Skeletal muscle tissue (tissue), 5 donors: ENCODE results near the gene RBM23. TPM values are rescaled to one million over a fixed set of nuclear protein-coding genes. Genes with fewer than 3 reads are reported as not detected.

ENCODE experiments used
- H3K27ac ChIP-seq: one replicate; pipeline ENCODE4 v1.7.0; 2013; ENCODE audit warnings: mild to moderate bottlenecking, low read depth, low read length, inconsistent platforms
- H3K27me3 ChIP-seq, 3 donors: one replicate each; pipeline ENCODE4 v1.7.0; 2013; ENCODE audit warnings: low read length in 3 of 3; ENCODE audit not compliant: control insufficient read depth in 3 of 3, insufficient read depth in 3 of 3
- H3K36me3 ChIP-seq, 3 donors: one replicate each; pipeline ENCODE4 v1.7.0; 2013; ENCODE audit warnings: low read length in 3 of 3; ENCODE audit not compliant: control insufficient read depth in 3 of 3, insufficient read depth in 3 of 3
- H3K4me1 ChIP-seq, 3 donors: one replicate each; pipeline ENCODE4 v1.7.0; 2013; ENCODE audit warnings: low read length in 3 of 3, mild to moderate bottlenecking in 3 of 3; ENCODE audit not compliant: control insufficient read depth in 3 of 3, insufficient read depth in 3 of 3
- H3K4me3 ChIP-seq, 3 donors: one replicate each; pipeline ENCODE4 v1.7.0; 2013; ENCODE audit warnings: low read length in 3 of 3
- H3K9ac ChIP-seq, 3 donors: one replicate each; pipeline ENCODE4 v1.7.0; 2013; ENCODE audit warnings: low read length in 3 of 3, mild to moderate bottlenecking in 3 of 3, moderate library complexity in 2 of 3, low read depth in 1 of 3
- H3K9me3 ChIP-seq, 3 donors: one replicate each; pipeline ENCODE4 v1.7.0; 2013; ENCODE audit warnings: low read length in 3 of 3; ENCODE audit not compliant: control insufficient read depth in 3 of 3
- small RNA-seq: library from RNA; depleted of rRNA; stranded (forward); fragments of <200 nt; gene quantifications from one replicate; pipeline ENCODE3, GENCODE V24; 2014
- total RNA-seq: library from RNA; depleted of rRNA; stranded (reverse); fragments of >200 nt; gene quantifications from one replicate; pipeline ENCODE4 v1.2.3, GENCODE V29; 2014
- donor health status: Osteomylitis.

The RBM23 gene
- total RNA-seq, 1 donor from 2014 or later, result 66.8 TPM

GRCh38 chr14:22846811-22847307 is 72.1 kb downstream of the RBM23 start:
- Histone ChIP-seq H3K9me3 (no peaks in the 10 kb centered on the region), H3K27me3 (no peaks in the 10 kb centered on the region), H3K4me3 (no peak overlapping the region), H3K36me3 (peaks cover 13 to 29% (median 16%) of the 10 kb centered on the region in 3 donors), H3K4me1 (peaks cover 48 to 58% (median 54%) of the 10 kb centered on the region in 3 donors), H3K9ac (peak overlapping the region in 1 of 3 donors; percentile 45), H3K27ac (peak overlapping the region; percentile 25)

DNA sequence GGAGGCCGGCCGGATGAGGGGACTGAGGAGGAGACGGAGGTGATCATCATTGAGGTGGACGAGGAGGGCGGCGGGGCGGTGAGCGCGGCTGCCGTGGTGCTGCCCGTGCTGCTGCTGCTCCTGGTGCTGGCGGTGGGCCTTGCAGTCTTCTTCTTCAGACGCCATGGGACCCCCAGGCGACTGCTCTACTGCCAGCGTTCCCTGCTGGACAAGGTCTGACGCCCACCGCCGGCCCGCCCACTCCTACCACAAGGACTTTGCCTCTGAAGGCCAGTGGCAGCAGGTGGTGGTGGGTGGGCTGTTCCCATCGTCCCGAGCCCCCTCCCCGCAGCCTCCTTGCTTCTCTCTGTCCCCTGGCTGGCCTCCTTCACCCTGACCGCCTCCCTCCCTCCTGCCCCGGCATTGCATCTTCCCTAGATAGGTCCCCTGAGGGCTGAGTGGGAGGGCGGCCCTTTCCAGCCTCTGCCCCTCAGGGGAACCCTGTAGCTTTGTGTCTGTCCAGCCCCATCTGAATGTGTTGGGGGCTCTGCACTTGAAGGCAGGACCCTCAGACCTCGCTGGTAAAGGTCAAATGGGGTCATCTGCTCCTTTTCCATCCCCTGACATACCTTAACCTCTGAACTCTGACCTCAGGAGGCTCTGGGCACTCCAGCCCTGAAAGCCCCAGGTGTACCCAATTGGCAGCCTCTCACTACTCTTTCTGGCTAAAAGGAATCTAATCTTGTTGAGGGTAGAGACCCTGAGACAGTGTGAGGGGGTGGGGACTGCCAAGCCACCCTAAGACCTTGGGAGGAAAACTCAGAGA is 72.9 kb downstream of the RBM23 start:
- Histone ChIP-seq H3K9ac (peak overlapping the region in 1 of 3 donors; percentile 45), H3K27ac (peak overlapping the region; percentile 25), H3K27me3 (no peaks in the 10 kb centered on the region), H3K4me1 (peaks cover 45 to 50% (median 46%) of the 10 kb centered on the region in 3 donors), H3K4me3 (no peak overlapping the region), H3K36me3 (peaks cover 14 to 37% (median 20%) of the 10 kb centered on the region in 3 donors), H3K9me3 (no peaks in the 10 kb centered on the region)

DNA sequence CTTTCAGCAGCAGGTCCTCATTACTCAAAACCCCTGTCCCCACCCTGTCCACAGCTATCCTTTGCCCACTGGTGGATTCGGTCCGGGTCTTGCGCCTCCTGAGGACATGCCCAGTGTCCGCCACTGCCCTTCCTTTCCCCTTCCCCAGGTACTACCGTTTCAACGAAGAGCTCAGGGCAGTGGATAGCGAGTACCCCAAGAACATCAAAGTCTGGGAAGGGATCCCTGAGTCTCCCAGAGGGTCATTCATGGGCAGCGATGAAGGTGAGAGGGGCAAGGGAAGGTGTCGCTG is 73.9 kb downstream of the RBM23 start:
- Histone ChIP-seq H3K4me1 (peaks cover 36 to 40% (median 38%) of the 10 kb centered on the region in 3 donors), H3K9me3 (no peaks in the 10 kb centered on the region), H3K9ac (no peak overlapping the region), H3K27me3 (no peaks in the 10 kb centered on the region), H3K4me3 (no peak overlapping the region), H3K36me3 (peaks cover 14 to 37% (median 20%) of the 10 kb centered on the region in 3 donors), H3K27ac (no peak overlapping the region)

DNA sequence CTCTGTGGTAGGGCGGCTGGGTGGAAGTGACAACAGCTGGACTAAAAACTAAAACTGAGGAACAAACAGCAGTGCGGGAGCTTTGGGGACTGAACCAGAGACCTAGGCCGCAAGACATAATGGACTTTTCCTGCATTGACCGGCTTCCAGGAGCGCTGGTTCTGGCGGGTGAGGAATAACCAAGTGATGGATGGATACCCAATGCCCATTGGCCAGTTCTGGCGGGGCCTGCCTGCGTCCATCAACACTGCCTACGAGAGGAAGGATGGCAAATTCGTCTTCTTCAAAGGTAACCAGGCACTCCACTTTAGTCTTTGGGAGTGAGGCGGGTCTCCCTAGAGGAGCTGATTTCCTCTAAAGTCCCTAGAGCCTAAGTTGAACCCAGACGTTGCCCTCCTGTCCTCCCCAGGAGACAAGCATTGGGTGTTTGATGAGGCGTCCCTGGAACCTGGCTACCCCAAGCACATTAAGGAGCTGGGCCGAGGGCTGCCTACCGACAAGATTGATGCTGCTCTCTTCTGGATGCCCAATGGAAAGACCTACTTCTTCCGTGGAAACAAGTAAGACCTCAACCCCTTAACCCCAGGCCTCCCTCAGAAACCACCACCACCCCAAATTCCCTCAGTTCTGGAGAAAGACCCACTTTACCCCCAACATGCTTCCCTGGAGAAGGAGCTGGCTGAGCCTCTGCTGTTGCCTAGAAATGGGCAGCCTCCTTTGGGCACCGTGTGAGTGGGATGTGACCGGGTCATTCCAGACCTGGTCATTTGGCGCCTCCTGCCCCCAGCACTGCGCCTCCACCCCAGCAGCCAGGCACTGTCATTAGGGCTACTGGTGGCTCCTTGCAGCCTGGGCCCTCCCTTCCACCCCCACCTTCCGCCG is 74.5 kb downstream of the RBM23 start:
- Histone ChIP-seq H3K9me3 (no peaks in the 10 kb centered on the region), H3K36me3 (peaks cover 14 to 37% (median 22%) of the 10 kb centered on the region in 3 donors), H3K27me3 (no peaks in the 10 kb centered on the region), H3K9ac (no peak overlapping the region), H3K4me3 (no peak overlapping the region), H3K4me1 (peaks cover 32 to 36% (median 35%) of the 10 kb centered on the region in 3 donors), H3K27ac (no peak overlapping the region)

Small RNA genes lying within 50 kb of the gene (small RNA-seq; reads per million reads assigned to genes)
- gene RF00019, result not detected

Other genes with a start within 250 kb of the RBM23 start
- 79.9 TPM for gene OXA1L, start 152.5 kb downstream of the RBM23 start, total RNA-seq
- gene SLC7A7, start 103.7 kb downstream of the RBM23 start, total RNA-seq, result 15.1 TPM
- 16.7 TPM for gene MRPL52, start 89.3 kb downstream of the RBM23 start, total RNA-seq
- gene MMP14, start 82.6 kb downstream of the RBM23 start, total RNA-seq, result 96.0 TPM
- 11.0 TPM for gene LRP10, start 47.4 kb downstream of the RBM23 start, total RNA-seq
- gene REM2, start 35.9 kb downstream of the RBM23 start, total RNA-seq, result under 0.01 TPM
- gene PRMT5, start 10.2 kb upstream of the RBM23 start, total RNA-seq, result 60.0 TPM
- 53.2 TPM for gene HAUS4, start 37.9 kb upstream of the RBM23 start, total RNA-seq
- 77.8 TPM for gene AJUBA, start 63.4 kb upstream of the RBM23 start, total RNA-seq
- gene C14orf93, start 91.0 kb upstream of the RBM23 start, total RNA-seq, result 9.9 TPM
- 183 TPM for gene PSMB5, start 115.8 kb upstream of the RBM23 start, total RNA-seq
- gene PSMB11, start 123.1 kb upstream of the RBM23 start, total RNA-seq, result not detected
- gene CDH24, start 138.4 kb upstream of the RBM23 start, total RNA-seq, result 1.6 TPM
- 62.1 TPM for gene ACIN1, start 176.0 kb upstream of the RBM23 start, total RNA-seq
- 24.5 TPM for gene C14orf119, start 176.4 kb upstream of the RBM23 start, total RNA-seq
- gene CIROP, start 185.8 kb upstream of the RBM23 start, total RNA-seq, result not detected
- under 0.01 TPM for gene CEBPE, start 200.1 kb upstream of the RBM23 start, total RNA-seq